HepG2 (cell line): ENCODE measurements around the gene CLMP. TPM values are rescaled to one million over a fixed set of nuclear protein-coding genes. Genes with fewer than 3 reads are reported as not detected.

ENCODE experiments used
- ATAC-seq: fragments of 200-7000 bp; cut with Tn5 transposase; 3 replicates; pipeline ENCODE4 v1.9.1; 2020; ENCODE audit warnings: mild to moderate bottlenecking, moderate library complexity
- BruUV-seq: library from RNA; stranded (reverse); fragments of 400-500 nt; replicated peaks from 2 replicates; lab custom pipeline; 2021; lab: Mats Ljungman, UMichigan
- CTCF ChIA-PET: fragments of 300-600 bp; formaldehyde crosslinking; extraction: SDS; loops from one replicate; lab custom pipeline; 2021; ENCODE audit warnings: low total read pairs, inconsistent platforms, low intra/inter-chr PET ratio; lab: Yijun Ruan, JAX
- POLR2A ChIA-PET: fragments of 350-600 bp; sonication (Branson Sonifier 250); formaldehyde crosslinking; loops from one replicate; lab custom pipeline; 2020; ENCODE audit warnings: antibody characterized with exemption, inconsistent platforms; lab: Yijun Ruan, JAX
- DNase-seq: peaks from one replicate; pipeline ENCODE4 v3.0.0-alpha.2; 2015; ENCODE audit warnings: low spot score
- FAIRE-seq: peaks from 3 replicates; lab custom pipeline; 2011; peaks lifted over from hg19 to GRCh38; lab: Jason Lieb, UNC
- H2AFZ ChIP-seq: one replicate; pipeline ENCODE4 v1.6.1; 2011; ENCODE audit warnings: low read length, inconsistent platforms
- H3K27ac ChIP-seq: fragments of 300-600 bp; 3 replicates; pipeline ENCODE4 v1.8.0; 2011; ENCODE audit warnings: mixed run types, mild to moderate bottlenecking, mixed read lengths, low read length, inconsistent platforms; ENCODE audit not compliant: insufficient read depth; ENCODE audit errors: extremely low read length
- H3K27me3 ChIP-seq, 2 experiments: fragments of 200-600 bp in 1 of 2; 2 replicates in 1 of 2; 3 replicates in 1 of 2; pipeline versions ENCODE4 v1.6.0 to v1.8.0; 2011; ENCODE audit warnings: low read length in 2 of 2, mild to moderate bottlenecking in 2 of 2, moderate library complexity in 2 of 2, inconsistent platforms in 1 of 2; ENCODE audit not compliant: insufficient read depth in 2 of 2, control insufficient read depth in 1 of 2
- H3K36me3 ChIP-seq, 2 experiments: fragments of 200-600 bp in 1 of 2; replicated peaks in 1 of 2; 2 replicates in 1 of 2; 3 replicates in 1 of 2; pipeline versions ENCODE4 v1.5.1 to v1.8.0; 2011; ENCODE audit warnings: low read length in 2 of 2, inconsistent platforms in 1 of 2; ENCODE audit not compliant: insufficient read depth in 2 of 2, control insufficient read depth in 1 of 2
- H3K4me1 ChIP-seq: 2 replicates; pipeline ENCODE4 v1.5.1; 2012; ENCODE audit warnings: low read length, inconsistent platforms; ENCODE audit not compliant: insufficient read depth
- H3K4me2 ChIP-seq: 2 replicates; pipeline ENCODE4 v1.6.0; 2011; ENCODE audit warnings: low read depth, low read length, inconsistent platforms
- H3K4me3 ChIP-seq, 3 experiments: fragments of 200-600 bp in 1 of 3; sonication (generic), shearing (Covaris generic) in 1 of 3; replicated peaks in 1 of 3; 2 replicates each; pipeline ENCODE4 v1.5.1; 2011 to 2016; ENCODE audit warnings: low read length in 3 of 3, inconsistent platforms in 2 of 3, low read depth in 2 of 3, mild to moderate bottlenecking in 2 of 3, control low read depth in 1 of 3, mixed read lengths in 1 of 3; ENCODE audit not compliant: insufficient read depth in 1 of 3
- H3K79me2 ChIP-seq: one replicate; pipeline ENCODE4 v1.6.1; 2011; ENCODE audit warnings: low read length, inconsistent platforms; ENCODE audit not compliant: insufficient read depth
- H3K9ac ChIP-seq: 2 replicates; pipeline ENCODE4 v1.6.0; 2011; ENCODE audit warnings: mild to moderate bottlenecking, low read depth, low read length, inconsistent platforms; ENCODE audit not compliant: insufficient read depth
- H3K9me3 ChIP-seq: 2 replicates; pipeline ENCODE4 v1.5.1; 2012; ENCODE audit warnings: mild to moderate bottlenecking, low read length
- H4K20me1 ChIP-seq: 2 replicates; pipeline ENCODE4 v1.6.0; 2011; ENCODE audit warnings: inconsistent platforms, mild to moderate bottlenecking, low read length, moderate library complexity; ENCODE audit not compliant: insufficient read depth
- CEBPB ChIP-seq: IDR thresholded peaks from 2 replicates; pipeline ENCODE4 v1.6.1; 2011; ENCODE audit warnings: low read depth, low read length, improper control_type of control experiment, borderline replicate concordance
- DNMT3B ChIP-seq: conservative IDR thresholded peaks from 2 replicates; pipeline ENCODE4 v1.6.1; 2016; ENCODE audit warnings: missing biosample characterization, control low read depth
- E2F1 ChIP-seq: sonication (generic); formaldehyde crosslinking; IDR thresholded peaks from 2 replicates; pipeline ENCODE4 v1.5.0; 2020; ENCODE audit warnings: missing genetic modification reagents
- FOSL1 ChIP-seq: sonication (generic); formaldehyde crosslinking; IDR thresholded peaks from 2 replicates; pipeline ENCODE4 v1.9.0; 2021; ENCODE audit warnings: missing genetic modification reagents, borderline replicate concordance
- HNRNPUL1 ChIP-seq: fragments of 200-400 bp; formaldehyde crosslinking; IDR thresholded peaks from 2 replicates; pipeline ENCODE4 v1.6.1; 2017; ENCODE audit warnings: low read depth, mild to moderate bottlenecking, low read length, moderate library complexity
- NFATC3 ChIP-seq: sonication (generic); formaldehyde crosslinking; IDR thresholded peaks from 2 replicates; pipeline ENCODE4 v1.5.1; 2020; ENCODE audit warnings: mild to moderate bottlenecking, missing genetic modification reagents
- ZMYM4 ChIP-seq: sonication (generic); formaldehyde crosslinking; IDR thresholded peaks from 2 replicates; pipeline ENCODE4 v1.8.1; 2023; ENCODE audit warnings: mild to moderate bottlenecking, missing genetic modification reagents
- ZNF207 ChIP-seq: fragments of 450-650 bp; IDR thresholded peaks from 2 replicates; pipeline ENCODE4 v1.6.1; 2016; ENCODE audit warnings: antibody characterized with exemption, borderline replicate concordance
- ZNF234 ChIP-seq: sonication (generic); formaldehyde crosslinking; conservative IDR thresholded peaks from 2 replicates; pipeline ENCODE4 v1.5.1; 2020; ENCODE audit warnings: mild to moderate bottlenecking, missing genetic modification reagents
- ZNF256 ChIP-seq: sonication (generic); formaldehyde crosslinking; conservative IDR thresholded peaks from 2 replicates; pipeline ENCODE4 v1.4.0; 2020; ENCODE audit warnings: missing genetic modification reagents
- ZNF460 ChIP-seq: sonication (generic); formaldehyde crosslinking; IDR thresholded peaks from 2 replicates; pipeline ENCODE4 v1.5.1; 2020; ENCODE audit warnings: missing genetic modification reagents, mild to moderate bottlenecking, borderline replicate concordance
- ZNF841 ChIP-seq: sonication (generic); formaldehyde crosslinking; IDR thresholded peaks from 2 replicates; pipeline ENCODE4 v1.8.1; 2023; ENCODE audit warnings: missing genetic modification reagents, borderline replicate concordance
- WGBS: methylation state at CpG from one replicate; pipeline ENCODE4 v1.1.6; 2017; ENCODE audit warnings: low lambda C conversion rate; 5-methylcytosine and 5-hydroxymethylcytosine counted together
- in situ Hi-C: cut with HindIII; loops from 2 replicates; pipeline ENCODE4 v1.10.0; 2017; ENCODE audit warnings: low pct_unique_long_range_greater_than_20kb; ENCODE audit not compliant: extremely low pct_ligation_motif_present
- intact Hi-C: fragments of 100-400 bp; cut with micrococcal nuclease; formaldehyde crosslinking; loops from one replicate; pipeline ENCODE4 v1.10.0; 2022; ENCODE audit not compliant: unreplicated experiment
- polyA plus RNA-seq, 8 experiments: library from polyadenylated mRNA; depleted of rRNA in 3 of 8; stranded (reverse) in 7 of 8; unstranded in 1 of 8; fragments of >200 nt; fragmentation: Illumina TruSeq in 4 of 8; extraction: Trizol in 4 of 8; gene quantifications; 2 replicates each; pipeline versions ENCODE4 v1.2.1 to v1.2.3, GENCODE V29; 2011 to 2016; ENCODE audit warnings: low read depth in 4 of 8, missing spikeins in 1 of 8, mixed read lengths in 1 of 8; ENCODE audit not compliant: insufficient read depth in 1 of 8
- total RNA-seq, 5 experiments: library from RNA; depleted of rRNA; stranded (reverse); fragments of >200 nt; fragmentation: Illumina TruSeq; extraction: Trizol; gene quantifications; 2 replicates each; pipeline ENCODE4 v1.2.3, GENCODE V29; 2016; ENCODE audit warnings: low read depth in 1 of 5

The CLMP gene
- total and polyA plus RNA-seq, 2 of the 13 experiments (the other 11 are each of a cell fraction or from before 2014, with no cell fraction given), result not detected

- Histone ChIP-seq H4K20me1 (no peaks in the 10 kb centered on the region), H3K9ac (no peak overlapping the region), H3K36me3 (no peaks in the 10 kb centered on the region), H3K27me3 (no peaks in the 10 kb centered on the region), H2AFZ (no peak overlapping the region), H3K4me2 (no peak overlapping the region), H3K79me2 (no peaks in the 10 kb centered on the region), H3K27ac (no peak overlapping the region)
- intact Hi-C loops (no loop called here), in situ Hi-C loops (loop anchor here (25.0 kb wide), 1 partner anchor 428 kb away; no protein-coding TSS in a partner anchor)
- DNase-seq, result no peak
- CTCF ChIA-PET, result no interaction called here
- FAIRE-seq, result no peak
- TF ChIP-seq FOSL1 (CRISPR knock-in tag), result no peak
- no peak for TF ChIP-seq HNRNPUL1
- no peak for TF ChIP-seq NFATC3 (CRISPR knock-in tag)
- no peak for TF ChIP-seq ZNF256 (CRISPR knock-in tag)
- no peak for TF ChIP-seq DNMT3B
- no peak for TF ChIP-seq ZNF207
- TF ChIP-seq ZNF234 (CRISPR knock-in tag), result no peak
- no peak for TF ChIP-seq ZNF841 (CRISPR knock-in tag)
- no peak for TF ChIP-seq ZNF460 (CRISPR knock-in tag)
- TF ChIP-seq ZMYM4, result no peak
- TF ChIP-seq CEBPB, result no peak
- no peak for TF ChIP-seq E2F1 (CRISPR knock-in tag)
- TF ChIP-seq, all 625 proteins: peak for 0
- peak; percentile 48; the same call in 2 of the 3 replicates for ATAC-seq
- WGBS, result 46% methylated on average over 5 of the region's 11 CpGs
- Histone ChIP-seq H3K4me1 (no peaks in the 10 kb centered on the region), H3K4me3 (no peak overlapping the region), H3K9me3 (no peaks in the 10 kb centered on the region)
- POLR2A ChIA-PET, result no interaction called here
- no TSS peak for BruUV-seq
Observed at GRCh38 chr11:123040111-123040432, 155.0 kb downstream of the CLMP start.
